Measurements from ENCODE around the gene CAV3. TPM values are rescaled to one million over a fixed set of nuclear protein-coding genes. Genes with fewer than 3 reads are reported as not detected.
"Not testable (repeated sequence)": the region's sequence is repeated elsewhere in the genome, so short reads cannot be mapped to it uniquely, and the experiment has no call there.

CAV3 gene
- not detected for total RNA-seq

DNA sequence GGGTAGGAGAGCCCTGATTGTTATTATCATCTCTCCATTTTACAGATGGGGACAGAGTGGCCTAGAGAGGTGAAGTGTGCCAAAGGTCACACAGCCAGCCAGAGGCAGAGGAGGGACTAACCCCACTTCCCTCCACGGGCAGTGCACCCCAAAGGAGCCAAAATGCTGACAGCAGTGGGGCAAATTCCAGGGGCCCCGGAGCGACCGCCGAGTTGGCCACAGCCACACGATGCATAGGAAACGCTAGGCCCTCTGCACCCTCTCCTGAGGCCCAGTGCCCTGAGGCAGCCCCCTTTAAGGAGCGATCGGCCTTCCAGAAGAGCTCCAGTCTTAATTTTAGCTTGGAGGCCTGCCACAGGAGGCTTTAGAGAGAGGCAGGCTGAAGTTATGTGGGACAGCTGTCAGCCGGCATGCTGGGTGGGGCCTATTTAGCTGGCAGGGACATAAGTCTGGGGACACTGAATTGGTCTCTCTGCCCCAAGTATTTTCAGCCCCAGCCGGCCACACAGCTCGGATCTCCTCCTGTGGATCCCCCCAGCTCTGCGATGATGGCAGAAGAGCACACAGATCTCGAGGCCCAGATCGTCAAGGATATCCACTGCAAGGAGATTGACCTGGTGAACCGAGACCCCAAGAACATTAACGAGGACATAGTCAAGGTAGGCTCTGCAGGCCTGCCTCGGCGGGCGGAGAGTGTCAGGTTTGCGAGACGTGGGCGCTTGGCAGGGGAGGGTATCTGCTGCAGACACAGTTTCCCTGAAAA lies at the start of gene CAV3:
TSS of gene CAV3 (plus strand) at position 471 of the 763 bp plus-strand sequence. CDS start at position 546, 75 bp downstream.
- WGBS, 2 donors (ENCODE audit: low coverage in 1 of 2) = 46 to 83% methylated on average over 3 to 7 of the region's 23 CpGs

GRCh38 chr3:8684992-8685391 lies 48.6 kb upstream of the CAV3 start:
- not testable (repeated sequence) for H3K36me3 ChIP-seq, H3K27ac ChIP-seq, ATAC-seq, H3K4me3 ChIP-seq, H3K4me1 ChIP-seq, H3K9me3 ChIP-seq
- H3K27me3 ChIP-seq = peaks cover 17% of the 10 kb centered on the region
- WGBS, 2 donors (ENCODE audit: low coverage in 1 of 2) = 89 to 100% methylated on average over 2 to 4 of the region's 6 CpGs

More for the DNA sequence above, at the start of gene CAV3:
- no peak within 1 kb of the TSS for H3K27ac ChIP-seq
- H3K27me3 ChIP-seq = no peaks in the 10 kb centered on the region
- H3K36me3 ChIP-seq = no peaks in the 10 kb centered on the region
- ATAC-seq = no peak
- H3K4me1 ChIP-seq = no peaks in the 10 kb centered on the region
- no peaks in the 10 kb centered on the region for H3K9me3 ChIP-seq
- no peak within 1 kb of the TSS for H3K4me3 ChIP-seq
- TF ChIP-seq POLR2AphosphoS5 (IDR thresholded peaks at IDR 0.05) (no peak), EP300 (IDR thresholded peaks at IDR 0.05) (no peak), POLR2A (IDR thresholded peaks at IDR 0.05) (no peak)
- TF ChIP-seq, protein P1, sequence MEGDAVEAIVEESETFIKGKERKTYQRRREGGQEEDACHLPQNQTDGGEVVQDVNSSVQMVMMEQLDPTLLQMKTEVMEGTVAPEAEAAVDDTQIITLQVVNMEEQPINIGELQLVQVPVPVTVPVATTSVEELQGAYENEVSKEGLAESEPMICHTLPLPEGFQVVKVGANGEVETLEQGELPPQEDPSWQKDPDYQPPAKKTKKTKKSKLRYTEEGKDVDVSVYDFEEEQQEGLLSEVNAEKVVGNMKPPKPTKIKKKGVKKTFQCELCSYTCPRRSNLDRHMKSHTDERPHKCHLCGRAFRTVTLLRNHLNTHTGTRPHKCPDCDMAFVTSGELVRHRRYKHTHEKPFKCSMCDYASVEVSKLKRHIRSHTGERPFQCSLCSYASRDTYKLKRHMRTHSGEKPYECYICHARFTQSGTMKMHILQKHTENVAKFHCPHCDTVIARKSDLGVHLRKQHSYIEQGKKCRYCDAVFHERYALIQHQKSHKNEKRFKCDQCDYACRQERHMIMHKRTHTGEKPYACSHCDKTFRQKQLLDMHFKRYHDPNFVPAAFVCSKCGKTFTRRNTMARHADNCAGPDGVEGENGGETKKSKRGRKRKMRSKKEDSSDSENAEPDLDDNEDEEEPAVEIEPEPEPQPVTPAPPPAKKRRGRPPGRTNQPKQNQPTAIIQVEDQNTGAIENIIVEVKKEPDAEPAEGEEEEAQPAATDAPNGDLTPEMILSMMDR (IDR thresholded peaks at IDR 0.05) = no peak

GRCh38 chr3:8691295-8691694 lies 42.3 kb upstream of the CAV3 start:
- H3K36me3 ChIP-seq, H3K4me1 ChIP-seq, H3K27ac ChIP-seq, H3K27me3 ChIP-seq, ATAC-seq, H3K9me3 ChIP-seq, H3K4me3 ChIP-seq: not testable (repeated sequence)
- WGBS, 2 donors (ENCODE audit: low coverage in 1 of 2) = 20 to 92% methylated on average over 1 to 9 of the region's 9 CpGs

- H3K36me3 ChIP-seq = no peaks in the 10 kb centered on the region
- H3K9me3 ChIP-seq = peaks cover 0 to 10% (median 0%) of the 10 kb centered on the region in 3 donors
- no peak for TF ChIP-seq POLR2AphosphoS5 (IDR thresholded peaks at IDR 0.05)
- no peak for TF ChIP-seq POLR2A (IDR thresholded peaks at IDR 0.05)
- no peak overlapping the region for H3K4me3 ChIP-seq
- ATAC-seq = no peak
- H3K4me1 ChIP-seq = no peaks in the 10 kb centered on the region
- 41 to 58% methylated on average over 3 of the region's 3 CpGs for WGBS, 2 donors (ENCODE audit: low coverage in 1 of 2)
- no peak overlapping the region for H3K27ac ChIP-seq
- H3K27me3 ChIP-seq = no peaks in the 10 kb centered on the region
Measured at GRCh38 chr3:8702560-8702959, 31.0 kb upstream of the CAV3 start.

GRCh38 chr3:8705575-8705974 lies 28.0 kb upstream of the CAV3 start:
- H3K27me3 ChIP-seq = no peaks in the 10 kb centered on the region
- H3K36me3 ChIP-seq = no peaks in the 10 kb centered on the region
- 64 to 100% methylated on average over 1 to 3 of the region's 3 CpGs for WGBS, 2 donors (ENCODE audit: low coverage in 1 of 2)
- no peaks in the 10 kb centered on the region for H3K4me1 ChIP-seq
- H3K9me3 ChIP-seq = peaks cover 0 to 7% (median 0%) of the 10 kb centered on the region in 3 donors
- no peak for ATAC-seq
- TF ChIP-seq EP300 (IDR thresholded peaks at IDR 0.05) (no peak), POLR2AphosphoS5 (IDR thresholded peaks at IDR 0.05) (no peak), POLR2A (IDR thresholded peaks at IDR 0.05) (no peak)
- TF ChIP-seq, protein P1 (IDR thresholded peaks at IDR 0.05) = no peak
- no peak overlapping the region for H3K4me3 ChIP-seq
- H3K27ac ChIP-seq = no peak overlapping the region

GRCh38 chr3:8709287-8709686 lies 24.3 kb upstream of the CAV3 start:
- Histone ChIP-seq H3K9me3 (peaks cover 0 to 7% (median 0%) of the 10 kb centered on the region in 3 donors), H3K4me3 (no peak overlapping the region), H3K36me3 (no peaks in the 10 kb centered on the region), H3K27ac (no peak overlapping the region), H3K4me1 (no peaks in the 10 kb centered on the region), H3K27me3 (no peaks in the 10 kb centered on the region)
- WGBS, 2 donors (ENCODE audit: low coverage in 1 of 2) = 67 to 82% methylated on average over 2 to 3 of the region's 5 CpGs
- no peak for ATAC-seq
- TF ChIP-seq EP300 (IDR thresholded peaks at IDR 0.05) = no peak
- TF ChIP-seq POLR2AphosphoS5 (IDR thresholded peaks at IDR 0.05) = no peak
- no peak for TF ChIP-seq POLR2A (IDR thresholded peaks at IDR 0.05)
- TF ChIP-seq, protein P1 (IDR thresholded peaks at IDR 0.05) = no peak
